OCI-LY3 (cell line): ENCODE data around the gene GRM4.

ENCODE experiments used
- H2AFZ ChIP-seq: fragments of 200-600, 300-600 bp; shearing (Covaris generic); 2 replicates; pipeline ENCODE4 v1.6.0; 2014; ENCODE audit warnings: antibody characterized with exemption, low read depth, low read length
- H3K27ac ChIP-seq: fragments of 200-600, 300-600 bp; sonication (generic); 2 replicates; pipeline ENCODE4 v1.5.1; 2014; ENCODE audit warnings: mild to moderate bottlenecking, low read length, moderate library complexity, mixed read lengths
- H3K27me3 ChIP-seq: fragments of 200-600, 300-600 bp; sonication (generic); 2 replicates; pipeline ENCODE4 v1.6.1; 2014; ENCODE audit warnings: low read depth, low read length, mixed read lengths
- H3K36me3 ChIP-seq: fragments of 200-600, 300-600 bp; sonication (generic); replicated peaks from 2 replicates; pipeline ENCODE3; 2014; ENCODE audit warnings: low read depth, low read length, mixed read lengths
- H3K4me1 ChIP-seq: fragments of 300-600, 200-600 bp; sonication (generic); 2 replicates; pipeline ENCODE4 v1.6.1; 2014; ENCODE audit warnings: low read length, mixed read lengths
- H3K4me2 ChIP-seq: fragments of 200-600, 300-600 bp; sonication (generic); 2 replicates; pipeline ENCODE4 v1.6.1; 2014; ENCODE audit warnings: low read length, mixed read lengths
- H3K4me3 ChIP-seq: fragments of 300-600, 200-600 bp; sonication (generic); 2 replicates; pipeline ENCODE4 v1.5.1; 2014; ENCODE audit warnings: antibody characterized with exemption, mild to moderate bottlenecking, low read length, moderate library complexity
- H3K79me2 ChIP-seq: fragments of 300-600, 200-600 bp; shearing (Covaris generic); 2 replicates; pipeline ENCODE4 v1.6.1; 2014; ENCODE audit warnings: mild to moderate bottlenecking, low read length, mixed read lengths
- H3K9ac ChIP-seq: fragments of 300-600, 200-600 bp; shearing (Covaris generic); 2 replicates; pipeline ENCODE4 v1.6.0; 2014; ENCODE audit warnings: mild to moderate bottlenecking, low read length, moderate library complexity
- H3K9me3 ChIP-seq: fragments of 200-600, 300-600 bp; shearing (Covaris generic); 2 replicates; pipeline ENCODE4 v1.6.1; 2014; ENCODE audit warnings: low read length, mixed read lengths; ENCODE audit not compliant: insufficient read depth
- H4K20me1 ChIP-seq: fragments of 200-600, 300-600 bp; sonication (generic); 2 replicates; pipeline ENCODE4 v1.6.1; 2016; ENCODE audit warnings: low read length, mixed read lengths; ENCODE audit not compliant: insufficient read depth
- CTCF ChIP-seq: fragments of 200-600, 300-600 bp; sonication (generic); IDR thresholded peaks from 2 replicates; pipeline ENCODE4 v1.5.1; 2014; ENCODE audit warnings: antibody characterized with exemption, low read length, low read depth
- EZH2phosphoT487 ChIP-seq: fragments of 200-600 bp; shearing (Covaris generic); IDR thresholded peaks from 2 replicates; pipeline ENCODE4 v1.6.1; 2018; ENCODE audit warnings: antibody characterized with exemption, mixed run types, low read depth

Gene GRM4

GRCh38 chr6:34142061-34142998 lies 3.6 kb downstream of the GRM4 start:
- Histone ChIP-seq H3K4me1 (no peaks in the 10 kb centered on the region), H3K27me3 (no peaks in the 10 kb centered on the region), H3K4me2 (no peak overlapping the region), H3K4me3 (no peak overlapping the region), H3K9ac (no peak overlapping the region), H2AFZ (no peak overlapping the region), H3K27ac (no peak overlapping the region), H3K36me3 (no peaks in the 10 kb centered on the region), H3K79me2 (no peaks in the 10 kb centered on the region), H4K20me1 (no peaks in the 10 kb centered on the region), H3K9me3 (no peaks in the 10 kb centered on the region)
- TF ChIP-seq EZH2phosphoT487 (no peak), CTCF (no peak)

- no peaks in the 10 kb centered on the region for H3K27me3 ChIP-seq
- no peak overlapping the region for H3K4me2 ChIP-seq
Observed at GRCh38 chr6:34140075-34140474, 5.8 kb downstream of the GRM4 start.

GRCh38 chr6:34138914-34139510 lies 6.9 kb downstream of the GRM4 start:
- Histone ChIP-seq H3K27ac (no peak overlapping the region), H3K36me3 (no peaks in the 10 kb centered on the region), H3K4me1 (no peaks in the 10 kb centered on the region), H3K9ac (no peak overlapping the region), H2AFZ (no peak overlapping the region), H3K4me2 (no peak overlapping the region), H3K27me3 (no peaks in the 10 kb centered on the region), H3K4me3 (no peak overlapping the region), H3K79me2 (no peaks in the 10 kb centered on the region), H4K20me1 (no peaks in the 10 kb centered on the region), H3K9me3 (no peaks in the 10 kb centered on the region)
- TF ChIP-seq CTCF (no peak), EZH2phosphoT487 (no peak)

More at GRCh38 chr6:34140075-34140474, 5.8 kb downstream of the GRM4 start:
- Histone ChIP-seq H3K36me3 (no peaks in the 10 kb centered on the region), H3K79me2 (no peaks in the 10 kb centered on the region), H2AFZ (no peak overlapping the region), H3K9me3 (no peaks in the 10 kb centered on the region), H4K20me1 (no peaks in the 10 kb centered on the region), H3K9ac (no peak overlapping the region), H3K4me1 (no peaks in the 10 kb centered on the region), H3K4me3 (no peak overlapping the region), H3K27ac (no peak overlapping the region)
- no peak for TF ChIP-seq EZH2phosphoT487
- TF ChIP-seq CTCF = no peak

- no peaks in the 10 kb centered on the region for H3K27me3 ChIP-seq
- no peak for TF ChIP-seq EZH2phosphoT487
- TF ChIP-seq CTCF = no peak
- H3K4me2 ChIP-seq = no peak overlapping the region
- H2AFZ ChIP-seq = no peak overlapping the region
- H3K4me3 ChIP-seq = no peak overlapping the region
- no peak overlapping the region for H3K9ac ChIP-seq
- no peaks in the 10 kb centered on the region for H3K79me2 ChIP-seq
- no peaks in the 10 kb centered on the region for H3K4me1 ChIP-seq
- no peaks in the 10 kb centered on the region for H3K9me3 ChIP-seq
- no peaks in the 10 kb centered on the region for H3K36me3 ChIP-seq
- no peaks in the 10 kb centered on the region for H4K20me1 ChIP-seq
- H3K27ac ChIP-seq = no peak overlapping the region
Observed at GRCh38 chr6:34138191-34138590, 7.7 kb downstream of the GRM4 start.
